Activated CD8-positive, alpha-beta memory T cell treated with anti-CD3 and anti-CD28 coated beads for 24 hours (primary cell): ENCODE measurements around the gene GFPT2.

Experiments
- DNase-seq: peaks from one replicate; pipeline ENCODE4 v3.0.0-alpha.2; 2020

Gene GFPT2

GRCh38 chr5:180350711-180351465, 2.2 kb downstream of the GFPT2 start:
- no peak for DNase-seq

- DNase-seq = no peak
These were observed 2.8 kb downstream of the GFPT2 start for GRCh38 chr5:180350296-180350695.

- no peak for DNase-seq
These were observed 3.7 kb downstream of the GFPT2 start for GRCh38 chr5:180349391-180349790.

- DNase-seq = no peak
These were observed 4.8 kb downstream of the GFPT2 start for GRCh38 chr5:180348336-180348735.

GRCh38 chr5:180347702-180348101, 5.4 kb downstream of the GFPT2 start:
- DNase-seq = no peak

- no peak for DNase-seq
These were observed 6.8 kb downstream of the GFPT2 start for GRCh38 chr5:180346358-180346757.

- DNase-seq = no peak
These were observed 7.4 kb downstream of the GFPT2 start for GRCh38 chr5:180345781-180346180.

GRCh38 chr5:180345186-180345585, 8.0 kb downstream of the GFPT2 start:
- DNase-seq = no peak

- no peak for DNase-seq
These were observed 8.5 kb downstream of the GFPT2 start for GRCh38 chr5:180344696-180344999.

- DNase-seq = no peak
These were observed 9.1 kb downstream of the GFPT2 start for GRCh38 chr5:180343831-180344695.

GRCh38 chr5:180343110-180343830, 9.9 kb downstream of the GFPT2 start:
- DNase-seq = no peak

GRCh38 chr5:180341595-180341994, 11.5 kb downstream of the GFPT2 start:
- no peak for DNase-seq

GRCh38 chr5:180340856-180341255, 12.3 kb downstream of the GFPT2 start:
- no peak for DNase-seq

GRCh38 chr5:180339583-180340183, 13.5 kb downstream of the GFPT2 start:
- DNase-seq = no peak

- no peak for DNase-seq
These were observed 15.0 kb downstream of the GFPT2 start for GRCh38 chr5:180338001-180338707.

- no peak for DNase-seq
These were observed 16.7 kb downstream of the GFPT2 start for GRCh38 chr5:180336234-180337020.

- DNase-seq = no peak
These were observed 17.4 kb downstream of the GFPT2 start for GRCh38 chr5:180335614-180336233.

GRCh38 chr5:180334751-180335613, 18.2 kb downstream of the GFPT2 start:
- no peak for DNase-seq

GRCh38 chr5:180334176-180334575, 19.0 kb downstream of the GFPT2 start:
- DNase-seq = no peak

- DNase-seq = no peak
These were observed 19.5 kb downstream of the GFPT2 start for GRCh38 chr5:180333661-180334060.
